Neural crest cell (in vitro differentiated cells): ENCODE measurements around the gene SLC38A11. TPM values are rescaled to one million over a fixed set of nuclear protein-coding genes. Genes with fewer than 3 reads are reported as not detected.

ENCODE experiments used
- DNase-seq: peaks from one replicate; pipeline ENCODE4 v3.0.0; 2021; ENCODE audit warnings: low read depth, mixed read lengths, low spot score
- H3K27ac Mint-ChIP-seq: one replicate; pipeline ENCODE4 v1.8.0; 2021; ENCODE audit warnings: mild to moderate bottlenecking, mixed read lengths; ENCODE audit not compliant: unreplicated experiment
- H3K27me3 Mint-ChIP-seq: 2 replicates; pipeline ENCODE4 v1.8.0; 2021; ENCODE audit warnings: low read depth, mild to moderate bottlenecking, mixed read lengths
- H3K36me3 Mint-ChIP-seq: 2 replicates; pipeline ENCODE4 v1.8.0; 2021; ENCODE audit warnings: low read depth, mild to moderate bottlenecking, mixed read lengths
- H3K4me1 Mint-ChIP-seq: 2 replicates; pipeline ENCODE4 v1.8.0; 2021; ENCODE audit warnings: mixed read lengths
- H3K4me3 Mint-ChIP-seq: one replicate; pipeline ENCODE4 v1.8.0; 2021; ENCODE audit warnings: mild to moderate bottlenecking, mixed read lengths
- H3K9me3 Mint-ChIP-seq: 2 replicates; pipeline ENCODE4 v1.8.0; 2021; ENCODE audit warnings: mixed read lengths
- total RNA-seq: library from RNA; stranded (reverse); gene quantifications from 2 replicates; pipeline ENCODE4 v1.2.1, GENCODE V29; 2021
- TF ChIP-seq, protein P1 (sequence below): fragments of 200-600 bp; sonication (generic); conservative IDR thresholded peaks from 2 replicates; pipeline ENCODE4 v1.5.0; 2021; ENCODE audit warnings: antibody characterized with exemption, mild to moderate bottlenecking

The SLC38A11 gene
- total RNA-seq, 1 donor from 2014 or later, result not detected

GRCh38 chr2:164937864-164938401 is 17.4 kb downstream of the SLC38A11 start:
- TF ChIP-seq, protein P1, sequence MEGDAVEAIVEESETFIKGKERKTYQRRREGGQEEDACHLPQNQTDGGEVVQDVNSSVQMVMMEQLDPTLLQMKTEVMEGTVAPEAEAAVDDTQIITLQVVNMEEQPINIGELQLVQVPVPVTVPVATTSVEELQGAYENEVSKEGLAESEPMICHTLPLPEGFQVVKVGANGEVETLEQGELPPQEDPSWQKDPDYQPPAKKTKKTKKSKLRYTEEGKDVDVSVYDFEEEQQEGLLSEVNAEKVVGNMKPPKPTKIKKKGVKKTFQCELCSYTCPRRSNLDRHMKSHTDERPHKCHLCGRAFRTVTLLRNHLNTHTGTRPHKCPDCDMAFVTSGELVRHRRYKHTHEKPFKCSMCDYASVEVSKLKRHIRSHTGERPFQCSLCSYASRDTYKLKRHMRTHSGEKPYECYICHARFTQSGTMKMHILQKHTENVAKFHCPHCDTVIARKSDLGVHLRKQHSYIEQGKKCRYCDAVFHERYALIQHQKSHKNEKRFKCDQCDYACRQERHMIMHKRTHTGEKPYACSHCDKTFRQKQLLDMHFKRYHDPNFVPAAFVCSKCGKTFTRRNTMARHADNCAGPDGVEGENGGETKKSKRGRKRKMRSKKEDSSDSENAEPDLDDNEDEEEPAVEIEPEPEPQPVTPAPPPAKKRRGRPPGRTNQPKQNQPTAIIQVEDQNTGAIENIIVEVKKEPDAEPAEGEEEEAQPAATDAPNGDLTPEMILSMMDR, result no peak
- H3K9me3 Mint-ChIP-seq, result no peaks in the 10 kb centered on the region
- no peaks in the 10 kb centered on the region for H3K36me3 Mint-ChIP-seq
- no peaks in the 10 kb centered on the region for H3K27me3 Mint-ChIP-seq
- no peaks in the 10 kb centered on the region for H3K4me1 Mint-ChIP-seq
- DNase-seq, result no peak
- no peak overlapping the region for H3K4me3 Mint-ChIP-seq
- H3K27ac Mint-ChIP-seq, result no peak overlapping the region

DNA sequence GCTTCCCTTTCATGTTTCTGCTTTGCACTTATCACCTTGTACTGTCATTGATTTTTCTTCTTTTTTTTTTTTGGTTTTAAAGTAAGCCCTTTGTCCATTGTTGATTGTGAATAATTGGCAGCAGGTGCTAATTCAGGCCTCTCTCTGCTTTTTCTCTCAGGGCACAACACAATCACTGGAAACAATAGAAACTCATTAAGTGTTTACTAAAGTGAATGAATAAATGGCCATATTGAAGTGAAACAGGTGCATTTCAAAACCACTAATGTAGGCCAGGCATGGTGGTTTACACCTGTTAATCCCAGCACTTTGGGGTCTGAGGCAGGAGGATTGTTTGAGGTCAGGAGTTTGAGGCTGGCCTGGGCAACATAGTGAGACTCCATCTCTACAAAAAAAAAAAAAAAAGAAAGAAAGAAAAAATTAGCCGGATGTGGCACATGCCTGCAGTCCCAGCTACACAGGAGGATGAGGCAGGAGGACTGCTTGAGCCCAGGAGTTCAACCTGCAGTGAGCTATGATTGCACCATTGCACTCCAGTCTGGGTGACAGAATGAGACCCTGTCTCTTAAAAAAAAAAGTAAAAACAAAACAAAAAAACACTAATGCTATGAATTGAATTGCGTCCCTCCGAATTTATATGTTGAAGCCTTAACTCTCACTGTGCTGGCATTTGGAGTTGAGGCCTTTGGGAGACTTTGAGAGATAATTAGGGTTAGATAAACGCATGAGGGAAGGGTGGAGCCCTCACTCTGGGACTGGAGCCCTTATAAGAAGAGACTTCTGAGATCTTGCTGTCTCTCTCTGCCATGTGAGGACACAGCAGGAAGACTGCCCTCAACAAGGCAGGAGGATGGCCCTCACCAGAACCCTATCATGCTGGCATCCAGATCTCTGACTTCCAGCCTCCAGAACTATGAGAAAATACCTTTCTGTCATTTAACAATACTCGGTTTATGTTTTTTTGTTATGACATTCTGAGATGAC is 19.9 kb downstream of the SLC38A11 start:
- no peaks in the 10 kb centered on the region for H3K4me1 Mint-ChIP-seq
- TF ChIP-seq, protein P1, result no peak
- H3K27me3 Mint-ChIP-seq, result no peaks in the 10 kb centered on the region
- peaks cover 8% of the 10 kb centered on the region for H3K9me3 Mint-ChIP-seq
- H3K36me3 Mint-ChIP-seq, result peaks cover 11% of the 10 kb centered on the region
- H3K4me3 Mint-ChIP-seq, result no peak overlapping the region
- no peak for DNase-seq
- H3K27ac Mint-ChIP-seq, result no peak overlapping the region

DNA sequence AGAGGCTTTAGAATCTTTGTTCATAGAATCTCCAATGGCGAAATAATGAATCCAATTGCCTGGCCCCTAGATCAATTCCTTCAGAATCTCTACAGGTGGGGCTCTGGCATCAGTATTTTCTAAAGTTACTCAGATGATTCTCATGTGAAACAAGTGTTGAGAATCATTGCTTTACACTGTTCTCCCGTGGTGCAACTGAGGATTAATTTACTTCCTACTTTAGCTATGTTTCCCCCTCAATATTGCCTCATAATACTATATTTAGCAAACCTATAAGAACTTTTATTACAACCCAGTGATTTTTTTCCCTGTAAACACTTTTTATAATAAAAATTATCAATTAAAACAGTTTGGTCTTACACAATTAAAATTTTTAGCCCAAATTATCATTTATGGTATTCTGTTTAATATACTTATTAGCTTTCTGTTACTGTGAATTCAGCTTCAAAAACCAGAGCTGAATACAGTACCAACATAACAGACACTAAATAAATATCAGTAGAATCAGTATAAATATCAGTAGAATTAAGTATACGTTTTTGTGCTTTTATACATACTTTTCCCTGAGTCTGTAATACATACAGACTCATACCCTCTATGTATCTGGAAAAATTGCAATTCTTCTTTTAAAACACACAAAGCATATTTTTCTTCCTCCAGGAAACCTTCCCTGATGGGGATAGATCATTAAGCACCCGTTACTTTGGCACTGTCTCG is 20.8 kb downstream of the SLC38A11 start:
- TF ChIP-seq, protein P1, result no peak
- Mint-ChIP-seq H3K36me3 (peaks cover 14% of the 10 kb centered on the region), H3K27ac (no peak overlapping the region), H3K27me3 (no peaks in the 10 kb centered on the region), H3K4me3 (no peak overlapping the region), H3K9me3 (peaks cover 11% of the 10 kb centered on the region), H3K4me1 (no peaks in the 10 kb centered on the region)
- no peak for DNase-seq

GRCh38 chr2:164933671-164934189 is 21.6 kb downstream of the SLC38A11 start:
- no peaks in the 10 kb centered on the region for H3K4me1 Mint-ChIP-seq
- no peak overlapping the region for H3K4me3 Mint-ChIP-seq
- H3K9me3 Mint-ChIP-seq, result peaks cover 12% of the 10 kb centered on the region
- no peak for DNase-seq
- H3K27ac Mint-ChIP-seq, result no peak overlapping the region
- H3K36me3 Mint-ChIP-seq, result peaks cover 14% of the 10 kb centered on the region
- TF ChIP-seq, protein P1, result no peak
- H3K27me3 Mint-ChIP-seq, result no peaks in the 10 kb centered on the region

DNA sequence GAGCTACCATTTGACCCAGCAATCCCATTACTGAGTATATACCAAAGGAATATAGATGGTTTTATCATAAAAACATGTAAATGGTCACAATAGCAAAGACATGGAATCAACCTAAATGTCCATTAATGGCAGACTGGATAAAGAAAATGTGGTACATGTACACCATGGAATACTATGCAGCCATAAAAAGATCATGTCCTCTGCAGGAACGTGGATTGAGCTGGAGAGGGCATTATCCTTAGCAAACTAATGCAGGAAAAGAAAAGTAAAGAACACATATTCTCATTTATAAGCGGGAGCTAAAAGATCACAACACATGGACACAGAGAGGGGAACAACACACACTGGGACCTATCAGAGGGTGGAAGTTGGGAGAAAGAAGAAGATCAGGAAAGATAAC is 22.9 kb downstream of the SLC38A11 start:
- peaks cover 14% of the 10 kb centered on the region for H3K36me3 Mint-ChIP-seq
- no peak overlapping the region for H3K4me3 Mint-ChIP-seq
- H3K4me1 Mint-ChIP-seq, result no peaks in the 10 kb centered on the region
- no peak for DNase-seq
- no peak overlapping the region for H3K27ac Mint-ChIP-seq
- TF ChIP-seq, protein P1, result no peak
- H3K9me3 Mint-ChIP-seq, result peaks cover 12% of the 10 kb centered on the region
- no peaks in the 10 kb centered on the region for H3K27me3 Mint-ChIP-seq
